HCT116 (cell line): ENCODE results near the gene GAMT. TPM values are rescaled to one million over a fixed set of nuclear protein-coding genes. Genes with fewer than 3 reads are reported as not detected.

Experiments used
- ATAC-seq: fragments of 200-7000 bp; cut with Tn5 transposase; 2 replicates; pipeline ENCODE4 v1.9.1; 2020; ENCODE audit warnings: mild to moderate bottlenecking, moderate library complexity
- BruUV-seq: library from RNA; stranded (reverse); fragments of 400-500 nt; replicated peaks from 2 replicates; lab custom pipeline; 2021; lab: Mats Ljungman, UMichigan
- CTCF ChIA-PET: fragments of 300-600 bp; sonication (Branson Sonifier 250); formaldehyde crosslinking; loops from one replicate; lab custom pipeline; 2021; ENCODE audit warnings: antibody characterized with exemption; lab: Charles Lee
- POLR2A ChIA-PET: fragments of 300-600, 350-600 bp; sonication (Branson Sonifier 250); formaldehyde crosslinking; loops from one replicate; lab custom pipeline; 2021; ENCODE audit warnings: antibody characterized with exemption; lab: Charles Lee
- RAD21 ChIA-PET, 2 experiments: fragments of 300-600 bp; sonication (Branson Sonifier 250); formaldehyde crosslinking; loops; one replicate each; lab custom pipeline; 2023; ENCODE audit warnings: low total read pairs in 2 of 2; ENCODE audit not compliant: uncharacterized antibody in 2 of 2, unreplicated experiment in 2 of 2, low non-redundant PET in 1 of 2; lab: Charles Lee
- DNase-seq: peaks from one replicate; pipeline ENCODE4 v3.0.0-alpha.2; 2010; ENCODE audit warnings: low read depth, low spot score
- H2AFZ ChIP-seq: fragments of 200-600 bp; shearing (Covaris generic), sonication (generic); 2 replicates; pipeline ENCODE4 v1.6.1; 2017; ENCODE audit warnings: low read depth, mixed run types, mixed read lengths, antibody characterized with exemption, low read length; ENCODE audit not compliant: poor library complexity, severe bottlenecking
- H3K27ac ChIP-seq: 2 replicates; pipeline ENCODE4 v1.5.1; 2012; ENCODE audit warnings: low read depth, low read length
- H3K27me3 ChIP-seq: fragments of 200-600 bp; sonication (generic); 2 replicates; pipeline ENCODE4 v1.6.1; 2016; ENCODE audit warnings: mixed run types, low read length, mixed read lengths; ENCODE audit not compliant: insufficient read depth
- H3K36me3 ChIP-seq, 2 experiments: fragments of 200-500 bp in 1 of 2; fragments of 200-600 bp in 1 of 2; sonication (Bioruptor generic) in 1 of 2; sonication (generic) in 1 of 2; 2 replicates each; pipeline versions ENCODE4 v1.5.1 to v1.6.1; 2014 to 2016; ENCODE audit warnings: low read length in 2 of 2, inconsistent platforms in 1 of 2, mixed read lengths in 1 of 2, mixed run types in 1 of 2; ENCODE audit not compliant: insufficient read depth in 2 of 2, control insufficient read depth in 1 of 2
- H3K4me1 ChIP-seq, 2 experiments: fragments of 200-600 bp in 1 of 2; sonication (generic) in 1 of 2; 2 replicates each; pipeline versions ENCODE4 v1.5.1 to v1.6.1; 2012 to 2017; ENCODE audit warnings: low read length in 2 of 2, inconsistent platforms in 1 of 2, mild to moderate bottlenecking in 1 of 2, mixed read lengths in 1 of 2, mixed run types in 1 of 2, moderate library complexity in 1 of 2; ENCODE audit not compliant: insufficient read depth in 2 of 2, control insufficient read depth in 1 of 2
- H3K4me2 ChIP-seq: fragments of 200-600 bp; sonication (generic); 2 replicates; pipeline ENCODE4 v1.6.1; 2017; ENCODE audit warnings: mixed run types, low read length, mixed read lengths
- H3K4me3 ChIP-seq, 2 experiments: fragments of 200-600 bp in 1 of 2; sonication (generic) in 1 of 2; replicated peaks in 1 of 2; 2 replicates each; pipeline ENCODE4 v1.5.1; 2011 to 2016; ENCODE audit warnings: low read length in 2 of 2, control low read depth in 1 of 2, low read depth in 1 of 2, mild to moderate bottlenecking in 1 of 2, mixed read lengths in 1 of 2, mixed run types in 1 of 2
- H3K79me2 ChIP-seq: fragments of 200-600 bp; sonication (generic); 2 replicates; pipeline ENCODE4 v1.6.1; 2017; ENCODE audit warnings: mild to moderate bottlenecking, mixed run types, low read length, moderate library complexity, mixed read lengths; ENCODE audit not compliant: insufficient read depth
- H3K9ac ChIP-seq: fragments of 200-600 bp; sonication (generic); 2 replicates; pipeline ENCODE4 v1.6.1; 2016; ENCODE audit warnings: low read length, mixed read lengths
- H3K9me2 ChIP-seq: fragments of 200-600 bp; sonication (generic), shearing (Covaris generic); 2 replicates; pipeline ENCODE4 v1.6.1; 2017; ENCODE audit warnings: mixed run types, mild to moderate bottlenecking, moderate library complexity; ENCODE audit not compliant: insufficient read depth
- H3K9me3 ChIP-seq, 2 experiments: fragments of 200-500 bp in 1 of 2; fragments of 200-600 bp in 1 of 2; sonication (Bioruptor generic) in 1 of 2; sonication (generic) in 1 of 2; 2 replicates each; pipeline ENCODE4 v1.6.1; 2014 to 2017; ENCODE audit warnings: low read length in 2 of 2, mixed read lengths in 2 of 2, inconsistent platforms in 1 of 2, low read depth in 1 of 2, mild to moderate bottlenecking in 1 of 2, mixed run types in 1 of 2, moderate library complexity in 1 of 2; ENCODE audit not compliant: control insufficient read depth in 1 of 2, insufficient read depth in 1 of 2
- H4K20me1 ChIP-seq: fragments of 200-600 bp; sonication (generic), shearing (Covaris generic); 2 replicates; pipeline ENCODE4 v1.6.1; 2017; ENCODE audit warnings: mixed run types, mild to moderate bottlenecking, moderate library complexity; ENCODE audit not compliant: insufficient read depth
- CEBPB ChIP-seq: IDR thresholded peaks from 2 replicates; pipeline ENCODE4 v1.6.1; 2012; ENCODE audit warnings: low read depth
- EZH2phosphoT487 ChIP-seq: fragments of 200-600 bp; IDR thresholded peaks from 2 replicates; pipeline ENCODE4 v1.6.1; 2018; ENCODE audit warnings: antibody characterized with exemption, borderline replicate concordance
- FOSL1 ChIP-seq: IDR thresholded peaks from 2 replicates; pipeline ENCODE4 v1.6.1; 2012; ENCODE audit warnings: low read depth
- POLR2A ChIP-seq: IDR thresholded peaks from 2 replicates; pipeline ENCODE4 v1.7.0; 2011; ENCODE audit warnings: borderline replicate concordance; ENCODE audit not compliant: insufficient read depth, insufficient read length; ENCODE audit errors: extremely low read depth
- POLR2AphosphoS5 ChIP-seq: IDR thresholded peaks from 2 replicates; pipeline ENCODE4 v1.6.1; 2011; ENCODE audit warnings: mild to moderate bottlenecking, low read depth, low read length, moderate library complexity
- RAD21 ChIP-seq: IDR thresholded peaks from 2 replicates; pipeline ENCODE4 v1.6.1; 2012; ENCODE audit warnings: low read depth, mild to moderate bottlenecking
- REST ChIP-seq: IDR thresholded peaks from 2 replicates; pipeline ENCODE4 v1.6.1; 2012; ENCODE audit warnings: low read depth
- SIN3A ChIP-seq: IDR thresholded peaks from 2 replicates; pipeline ENCODE4 v1.6.1; 2012; ENCODE audit warnings: low read depth
- SRF ChIP-seq: IDR thresholded peaks from 2 replicates; pipeline ENCODE4 v1.6.1; 2012; ENCODE audit warnings: low read depth
- TCF7L2 ChIP-seq: IDR thresholded peaks from 2 replicates; pipeline ENCODE4 v1.7.0; 2011; ENCODE audit warnings: borderline replicate concordance, inconsistent platforms; ENCODE audit not compliant: insufficient read depth, insufficient read length; ENCODE audit errors: extremely low read depth
- ZFX ChIP-seq: fragments of 450-650 bp; IDR thresholded peaks from 2 replicates; pipeline ENCODE4 v1.6.1; 2017
- ZNF274 ChIP-seq: fragments of 200-500 bp; sonication (Bioruptor generic); IDR thresholded peaks from 2 replicates; pipeline ENCODE4 v1.6.1; 2014; ENCODE audit warnings: mild to moderate bottlenecking, low read depth, low read length, inconsistent platforms
- intact Hi-C: fragments of 100-400 bp; cut with micrococcal nuclease; formaldehyde crosslinking; loops from 2 replicates; pipeline ENCODE4 v1.10.0; 2022
- total RNA-seq: library from RNA; stranded (reverse); gene quantifications from one replicate; pipeline ENCODE4 v1.2.1, GENCODE V29; 2021; ENCODE audit not compliant: unreplicated experiment
- TF ChIP-seq, protein P1 (sequence below), 3 experiments: fragments of 200-600 bp in 1 of 3; sonication (generic) in 1 of 3; IDR thresholded peaks in 2 of 3; conservative IDR thresholded peaks in 1 of 3; 2 replicates each; pipeline ENCODE4 v1.5.1; 2012 to 2017; ENCODE audit warnings: low read depth in 2 of 3, low read length in 2 of 3, antibody characterized with exemption in 1 of 3, borderline replicate concordance in 1 of 3, control low read depth in 1 of 3, mild to moderate bottlenecking in 1 of 3, mixed read lengths in 1 of 3, mixed run types in 1 of 3, moderate library complexity in 1 of 3; ENCODE audit not compliant: insufficient read depth in 1 of 3

GAMT gene
- total RNA-seq, 1 experiment from 2014 or later, result 102 TPM

DNA sequence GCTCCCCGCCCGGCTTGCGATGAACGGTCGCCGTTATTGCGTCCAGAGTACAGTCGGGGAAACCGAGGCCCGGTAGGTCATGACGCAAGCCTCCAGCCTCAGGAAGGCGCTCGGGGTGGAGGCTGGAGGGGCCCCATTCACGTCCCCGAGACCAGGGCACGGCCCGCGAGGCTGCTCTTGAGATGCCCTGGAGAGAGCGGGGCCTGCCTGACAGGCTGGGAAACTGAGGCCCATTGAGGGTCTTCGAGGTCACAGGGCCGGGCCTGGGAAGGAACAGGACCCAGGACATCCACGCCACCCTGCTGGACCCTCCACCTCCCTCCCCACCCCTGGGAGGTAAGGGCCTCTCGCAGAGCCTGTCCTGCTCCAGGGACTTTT, 17.3 kb downstream of the GAMT start:
- no peaks in the 10 kb centered on the region for H4K20me1 ChIP-seq
- peaks cover 15% of the 10 kb centered on the region for H3K79me2 ChIP-seq
- H2AFZ ChIP-seq, result no peak overlapping the region
- intact Hi-C loops, result no loop called here
- no peaks in the 10 kb centered on the region for H3K9me3 ChIP-seq
- CTCF ChIA-PET, result no interaction called here
- peaks cover 0 to 6% of the 10 kb centered on the region in 2 experiments; a peak in 2 of 4 replicates for H3K36me3 ChIP-seq
- POLR2A ChIA-PET, result no interaction called here
- H3K4me2 ChIP-seq, result peak overlapping the region; percentile 97
- peaks cover 5 to 16% of the 10 kb centered on the region in 2 experiments for H3K4me1 ChIP-seq
- H3K9ac ChIP-seq, result peak overlapping the region; percentile 94
- H3K9me2 ChIP-seq, result no peaks in the 10 kb centered on the region
- H3K27ac ChIP-seq, result peak overlapping the region; percentile 60
- BruUV-seq, result no TSS peak
- DNase-seq (no peak), ATAC-seq (peak; percentile 10)
- no peaks in the 10 kb centered on the region for H3K27me3 ChIP-seq
- peak overlapping the region; percentile 80 to 92 for H3K4me3 ChIP-seq
- TF ChIP-seq ZFX (peak; percentile 55; the same call in 1 of the 2 replicates), POLR2A (no peak)
- RAD21 ChIA-PET, result no interaction called here

DNA sequence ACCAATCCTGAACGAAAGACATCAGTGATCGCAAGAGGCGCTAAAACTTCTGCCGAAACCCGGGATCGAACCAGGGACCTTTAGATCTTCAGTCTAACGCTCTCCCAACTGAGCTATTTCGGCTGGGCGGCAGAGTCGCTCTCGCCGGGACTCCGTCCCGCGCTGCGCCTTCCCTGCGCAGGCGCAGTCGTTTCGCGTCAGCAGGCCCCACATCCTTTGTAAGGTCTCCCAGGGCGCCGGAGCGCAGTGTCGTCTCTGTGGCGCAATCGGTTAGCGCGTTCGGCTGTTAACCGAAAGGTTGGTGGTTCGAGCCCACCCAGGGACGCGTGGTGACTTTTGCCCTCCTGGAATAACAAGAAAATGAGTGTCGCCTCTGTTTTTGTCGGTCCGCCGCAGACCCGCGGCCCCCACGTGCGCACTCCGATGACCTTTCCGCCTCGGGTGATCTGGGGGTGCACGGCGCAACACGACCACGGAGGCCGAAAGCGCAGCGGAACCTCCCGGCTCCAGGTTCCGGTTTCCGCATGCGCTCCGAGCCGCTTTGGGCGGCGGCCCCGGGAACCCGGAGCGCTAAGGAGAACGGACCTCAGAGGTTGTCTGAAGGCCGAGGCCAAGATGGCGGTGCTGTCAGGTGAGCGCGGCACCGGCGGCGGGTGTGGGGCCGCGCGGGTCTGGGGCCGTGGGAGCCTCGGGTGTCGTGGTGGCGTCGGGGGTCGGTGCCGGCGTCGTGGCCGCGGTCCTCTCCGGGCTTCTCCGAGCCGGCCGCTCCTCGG, 17.8 kb downstream of the GAMT start, which contains the start of gene NDUFS7:
TSS of gene NDUFS7 (plus strand) at position 596 of the 773 bp plus-strand sequence. CDS start at position 616, 20 bp downstream.
- intact Hi-C loops, result no loop called here
- ChIA-PET RAD21 (interaction anchor here in 1 of 2 experiments (0.6 kb wide), 1 partner anchor 114 kb away, joined by 4 read pairs; no protein-coding TSS in a partner anchor), CTCF (interaction anchor here (1.8 to 1.9 kb wide), 2 partner anchors 70 to 139 kb away, joined by 4 to 7 read pairs; no protein-coding TSS in a partner anchor)
- TF ChIP-seq TCF7L2 (peak; percentile 54), CEBPB (peak; percentile 93), SRF (no peak; the same call in 1 of the 2 replicates), EZH2phosphoT487 (no peak), POLR2AphosphoS5 (peak; percentile 66), FOSL1 (no peak; the same call in 1 of the 2 replicates), REST (no peak), ZNF274 (no peak), RAD21 (no peak; the same call in 1 of the 2 replicates), SIN3A (no peak; the same call in none of the 2 replicates), ZFX (peak; percentile 75; the same call in 1 of the 2 replicates)
- TF ChIP-seq, protein P1, sequence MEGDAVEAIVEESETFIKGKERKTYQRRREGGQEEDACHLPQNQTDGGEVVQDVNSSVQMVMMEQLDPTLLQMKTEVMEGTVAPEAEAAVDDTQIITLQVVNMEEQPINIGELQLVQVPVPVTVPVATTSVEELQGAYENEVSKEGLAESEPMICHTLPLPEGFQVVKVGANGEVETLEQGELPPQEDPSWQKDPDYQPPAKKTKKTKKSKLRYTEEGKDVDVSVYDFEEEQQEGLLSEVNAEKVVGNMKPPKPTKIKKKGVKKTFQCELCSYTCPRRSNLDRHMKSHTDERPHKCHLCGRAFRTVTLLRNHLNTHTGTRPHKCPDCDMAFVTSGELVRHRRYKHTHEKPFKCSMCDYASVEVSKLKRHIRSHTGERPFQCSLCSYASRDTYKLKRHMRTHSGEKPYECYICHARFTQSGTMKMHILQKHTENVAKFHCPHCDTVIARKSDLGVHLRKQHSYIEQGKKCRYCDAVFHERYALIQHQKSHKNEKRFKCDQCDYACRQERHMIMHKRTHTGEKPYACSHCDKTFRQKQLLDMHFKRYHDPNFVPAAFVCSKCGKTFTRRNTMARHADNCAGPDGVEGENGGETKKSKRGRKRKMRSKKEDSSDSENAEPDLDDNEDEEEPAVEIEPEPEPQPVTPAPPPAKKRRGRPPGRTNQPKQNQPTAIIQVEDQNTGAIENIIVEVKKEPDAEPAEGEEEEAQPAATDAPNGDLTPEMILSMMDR (IDR thresholded peaks at IDR 0.05 in 2 of 3, conservative IDR thresholded peaks at IDR 0.05 in 1 of 3; ENCODE audit: borderline replicate concordance in 1 of 3, insufficient read depth in 1 of 3, low read depth in 2 of 3, low read length in 2 of 3), result peak in 2 of 3 experiments; percentile 16 to 30; a peak in 2 of 6 replicates

More for the DNA sequence above, 17.8 kb downstream of the GAMT start, which contains the start of gene NDUFS7:
- no peaks in the 10 kb centered on the region for H3K27me3 ChIP-seq
- peak; percentile 84 for DNase-seq
- H3K4me3 ChIP-seq, result peak within 1 kb of the TSS; percentile 80 to 92
- no peaks in the 10 kb centered on the region; a peak in 1 of 4 replicates for H3K36me3 ChIP-seq
- peaks cover 5 to 16% of the 10 kb centered on the region in 2 experiments for H3K4me1 ChIP-seq
- ATAC-seq, result peak; percentile 81
- peak within 1 kb of the TSS; percentile 60 for H3K27ac ChIP-seq
- POLR2A ChIA-PET, result interaction anchor here (0.6 to 1.1 kb wide), 3 partner anchors 8 to 115 kb away, joined by 3 to 4 read pairs (median 3); partner anchors contain the start of gene CIRBP
- BruUV-seq, result no TSS peak
- no peaks in the 10 kb centered on the region for H4K20me1 ChIP-seq
- H2AFZ ChIP-seq, result no peak within 1 kb of the TSS
- H3K4me2 ChIP-seq, result peak within 1 kb of the TSS; percentile 97
- peaks cover 15% of the 10 kb centered on the region for H3K79me2 ChIP-seq
- H3K9me3 ChIP-seq, result no peaks in the 10 kb centered on the region
- H3K9me2 ChIP-seq, result no peaks in the 10 kb centered on the region
- H3K9ac ChIP-seq, result peak within 1 kb of the TSS; percentile 94
